CD4-positive, alpha-beta T cell treated with Interleukin-17A for 4 hours (primary cell): Measurements from ENCODE around the gene PLPP2.

Experiments
- DNase-seq: peaks from one replicate; pipeline ENCODE4 v3.0.0-alpha.2; 2020; ENCODE audit warnings: mixed read lengths

PLPP2 gene

DNA sequence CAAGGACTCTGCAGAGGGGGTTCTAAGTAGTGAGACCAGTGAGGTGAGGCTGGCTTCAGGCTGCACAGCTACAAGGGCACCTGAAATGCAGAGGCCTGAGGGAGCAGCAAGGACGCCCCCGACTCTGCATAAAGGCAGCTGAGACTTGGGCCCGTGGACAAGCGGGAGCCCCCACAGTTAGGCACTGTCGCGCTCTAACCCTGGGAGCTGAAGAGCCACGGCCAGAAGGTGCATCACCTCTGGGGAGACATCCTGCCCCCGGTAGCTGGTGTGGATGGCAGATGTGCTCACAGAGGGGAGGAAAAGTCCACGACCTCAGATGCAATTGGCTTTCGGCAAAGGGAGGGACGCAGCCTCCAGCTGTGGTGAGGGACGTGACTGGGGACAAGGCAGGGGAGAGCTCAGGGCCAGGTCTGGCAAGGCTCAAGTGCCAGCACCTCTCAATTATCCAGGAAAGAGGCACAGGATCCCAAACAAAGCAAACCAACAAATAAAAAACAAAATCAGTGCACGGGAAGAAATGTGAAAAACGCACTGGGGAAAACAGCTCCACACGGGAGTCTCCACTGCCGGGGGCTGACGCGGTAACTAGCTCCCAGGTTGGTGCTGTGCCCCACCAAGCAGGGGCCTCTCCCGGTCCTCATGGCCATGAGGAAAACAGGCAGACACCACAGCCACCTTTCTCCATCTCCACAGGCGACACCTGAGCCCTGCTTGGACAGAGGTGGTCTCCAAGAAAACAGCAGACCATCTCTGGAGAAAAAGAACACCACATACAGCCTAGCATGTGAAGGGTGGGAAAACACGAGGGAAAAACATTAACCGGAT, 23.0 kb upstream of the PLPP2 start:
- DNase-seq = no peak

DNA sequence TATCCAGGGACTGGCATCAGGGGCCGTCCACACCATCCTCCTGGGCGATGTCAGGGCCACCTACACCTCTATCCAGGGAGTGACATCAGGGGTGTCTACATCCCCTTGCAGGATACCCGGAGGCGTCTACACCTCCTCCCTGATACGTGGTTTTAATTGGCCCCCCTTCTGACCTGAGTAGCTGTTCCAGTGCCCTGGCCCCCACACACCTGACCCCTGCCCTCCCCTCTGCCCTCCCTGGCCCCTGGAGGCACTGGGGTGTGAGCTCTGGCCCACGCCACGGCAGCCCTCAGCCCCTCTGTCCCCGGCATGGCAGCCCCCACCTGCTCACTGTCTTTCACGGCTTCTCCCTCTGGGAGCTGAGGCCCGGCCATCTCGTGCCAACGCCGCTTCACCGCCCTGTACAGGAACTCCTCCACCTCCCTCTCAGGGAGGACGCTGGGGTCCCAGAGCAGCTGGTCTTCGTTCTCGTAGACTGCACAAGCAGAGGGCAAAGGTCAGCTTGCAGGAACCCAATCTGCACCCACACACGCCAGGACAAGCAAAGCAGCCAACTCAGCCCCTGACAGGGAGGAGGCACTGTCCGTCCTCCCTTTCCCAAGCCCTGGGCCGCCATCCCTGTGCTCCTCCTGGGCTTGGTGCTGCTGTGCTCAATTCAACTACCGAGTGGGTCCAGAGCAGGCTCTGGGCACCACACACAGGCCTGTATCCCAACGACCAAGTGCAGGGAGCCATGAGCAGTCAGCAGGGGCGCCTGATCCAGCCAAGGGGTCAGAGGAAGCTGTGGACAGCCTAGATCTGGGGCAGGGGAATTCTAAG, 22.2 kb upstream of the PLPP2 start:
- DNase-seq = no peak

DNA sequence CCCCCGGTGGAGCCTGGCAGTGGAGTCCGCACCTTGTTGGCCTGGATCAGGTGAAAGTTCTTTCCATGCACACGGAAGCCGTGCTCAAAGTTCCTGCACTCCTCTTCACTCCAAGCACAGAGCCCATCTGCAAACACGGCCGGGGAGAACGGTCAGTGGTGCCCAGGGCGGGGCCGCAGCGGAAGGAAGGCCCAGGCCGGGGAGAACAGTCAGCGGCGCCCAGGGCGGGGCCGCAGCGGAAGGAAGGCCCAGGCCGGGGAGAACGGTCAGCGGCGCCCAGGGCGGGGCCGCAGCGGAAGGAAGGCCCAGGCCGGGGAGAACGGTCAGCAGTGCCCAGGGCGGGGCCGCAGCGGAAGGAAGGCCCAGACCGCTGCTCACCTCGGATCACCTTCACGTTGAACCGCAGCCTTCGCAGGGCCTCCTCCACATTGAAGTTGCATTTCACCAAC, 20.6 kb upstream of the PLPP2 start:
- no peak for DNase-seq

DNA sequence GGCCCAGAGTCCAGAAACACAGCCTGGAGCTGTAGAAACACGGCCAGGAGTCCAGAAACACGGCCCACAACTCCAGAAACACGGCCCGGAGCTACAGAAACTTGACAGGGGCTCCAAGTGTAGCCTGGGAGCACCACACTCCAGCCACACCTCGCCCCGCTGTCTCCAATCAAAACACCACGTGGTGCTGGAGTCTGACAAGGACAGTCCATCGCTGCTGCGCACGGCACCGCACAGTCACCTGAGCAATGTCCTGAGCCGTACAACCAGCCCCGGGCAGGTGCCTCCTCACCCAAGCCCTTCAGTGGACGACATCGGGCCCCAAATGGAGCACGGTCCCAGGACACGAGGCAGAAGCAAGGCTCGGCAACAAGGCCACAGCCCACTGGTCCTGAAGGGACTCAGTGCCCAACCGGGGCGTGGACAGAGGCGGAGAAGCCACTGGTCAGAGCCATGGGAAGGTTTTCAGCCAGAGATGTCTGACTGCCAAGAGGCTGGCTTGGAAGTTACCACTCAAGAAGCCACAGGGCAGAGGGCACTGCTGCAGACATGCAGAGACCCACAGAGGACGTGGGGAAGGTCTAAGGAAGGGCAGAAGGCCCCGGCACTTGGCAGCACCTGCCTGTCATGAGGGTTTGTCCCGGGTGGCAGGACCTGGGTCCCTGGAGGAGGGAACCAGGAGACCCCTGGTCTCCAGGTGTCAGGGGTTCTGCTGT, 19.7 kb upstream of the PLPP2 start:
- no peak for DNase-seq

DNA sequence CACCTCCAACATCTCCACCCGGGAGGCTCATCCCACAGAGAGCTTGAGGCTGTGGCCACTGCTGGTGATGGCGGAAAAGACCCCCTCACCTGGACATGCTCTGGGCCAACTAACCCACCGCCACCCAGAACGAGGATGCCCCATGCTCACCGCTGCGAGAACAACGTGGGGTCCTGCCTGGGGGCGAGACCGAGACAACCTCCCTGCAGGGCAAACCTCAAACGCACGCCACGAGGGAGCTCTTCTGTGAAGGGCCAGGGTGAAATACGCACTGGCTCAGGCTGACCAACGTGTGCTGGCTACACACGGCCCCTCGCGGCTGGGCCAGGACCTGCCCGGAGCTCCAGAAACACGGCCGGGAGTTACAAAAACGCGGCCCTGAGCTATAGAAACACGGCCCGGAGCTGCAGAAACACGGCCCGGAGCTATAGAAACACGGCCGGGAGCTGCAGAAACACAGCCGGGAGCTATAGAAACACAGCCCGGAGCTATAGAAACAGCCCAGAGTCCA, 19.0 kb upstream of the PLPP2 start:
- no peak for DNase-seq

DNA sequence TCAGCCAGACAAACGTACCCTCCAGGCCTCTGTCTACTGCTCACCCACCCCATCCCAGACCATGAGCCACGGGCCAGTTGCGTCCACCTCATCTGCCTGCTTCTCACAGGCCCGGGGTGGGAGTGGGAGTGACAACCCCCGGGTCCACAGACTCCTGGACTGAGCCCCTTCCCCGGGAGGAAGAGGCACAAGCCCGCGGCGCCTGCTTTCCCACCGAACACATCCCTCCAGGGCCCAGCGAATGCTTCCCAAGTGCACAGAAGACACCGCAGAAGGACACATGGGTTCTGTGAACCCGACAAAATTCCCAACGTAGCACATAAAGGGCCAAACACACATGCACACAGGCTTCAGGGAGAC, 18.0 kb upstream of the PLPP2 start:
- DNase-seq = no peak

DNA sequence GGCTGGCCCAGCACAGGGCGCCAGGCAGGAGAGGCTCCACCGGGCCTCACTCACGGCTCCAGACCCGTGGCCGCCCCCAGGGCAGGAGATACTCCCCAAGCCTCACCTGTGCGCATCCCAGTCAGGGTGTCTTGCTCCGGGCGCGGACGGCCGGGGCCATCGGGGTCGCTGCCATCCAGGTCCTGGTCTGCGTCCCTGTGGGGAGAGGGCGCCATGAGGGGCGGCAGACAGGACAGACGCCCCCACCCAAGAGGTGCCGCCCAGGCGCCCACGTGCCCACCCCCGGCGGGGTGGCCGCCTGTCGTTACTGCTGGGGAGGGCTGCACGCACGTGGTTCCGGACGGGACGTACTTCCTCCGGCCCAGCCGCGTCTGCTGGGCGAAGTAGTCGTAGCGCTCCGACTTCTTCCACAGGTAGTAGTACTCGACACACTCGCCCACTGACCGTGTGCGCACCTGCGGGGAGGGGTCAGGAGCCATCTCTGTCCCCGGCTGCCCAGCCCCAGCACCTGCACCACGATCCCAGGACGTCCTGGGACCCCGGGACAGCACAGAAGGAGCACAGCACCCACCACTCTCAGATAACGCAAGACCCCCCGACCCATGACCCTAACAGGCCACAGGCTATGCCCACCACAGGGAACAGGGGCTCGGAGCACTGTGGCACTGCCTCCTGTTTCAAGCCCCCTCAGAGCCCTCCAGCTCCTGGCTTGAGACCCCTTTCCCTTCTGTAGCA, 17.4 kb upstream of the PLPP2 start:
- no peak for DNase-seq

DNA sequence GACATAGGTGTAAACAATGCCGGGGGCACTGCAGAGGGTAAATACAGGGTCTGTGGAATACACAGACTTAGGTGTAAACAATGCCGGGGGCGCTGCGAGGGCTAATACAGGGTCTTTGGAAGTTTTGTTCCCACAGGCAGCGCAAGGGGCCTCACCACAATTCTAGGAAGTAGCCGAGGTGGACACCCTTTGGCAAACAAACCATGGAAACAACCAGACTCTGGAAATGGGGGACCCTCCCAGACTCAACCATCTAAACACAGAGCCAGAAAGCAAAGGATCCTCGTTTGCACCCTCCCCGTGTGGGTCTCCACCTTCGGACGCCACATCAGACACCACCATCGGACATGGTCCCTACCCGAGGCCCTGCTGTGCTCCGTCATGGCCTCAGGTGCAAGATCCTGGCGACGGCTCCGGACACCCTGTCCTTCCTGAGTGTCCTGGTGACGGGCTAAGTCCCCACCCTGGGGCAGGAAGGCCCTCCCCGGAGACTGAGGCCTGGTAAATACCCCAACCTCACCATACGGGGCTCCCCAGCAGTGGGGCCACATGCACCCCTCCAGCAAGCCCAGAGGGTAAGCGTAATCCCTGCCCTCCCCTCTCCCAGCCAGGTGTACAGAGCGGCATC, 16.7 kb upstream of the PLPP2 start:
- no peak for DNase-seq

DNA sequence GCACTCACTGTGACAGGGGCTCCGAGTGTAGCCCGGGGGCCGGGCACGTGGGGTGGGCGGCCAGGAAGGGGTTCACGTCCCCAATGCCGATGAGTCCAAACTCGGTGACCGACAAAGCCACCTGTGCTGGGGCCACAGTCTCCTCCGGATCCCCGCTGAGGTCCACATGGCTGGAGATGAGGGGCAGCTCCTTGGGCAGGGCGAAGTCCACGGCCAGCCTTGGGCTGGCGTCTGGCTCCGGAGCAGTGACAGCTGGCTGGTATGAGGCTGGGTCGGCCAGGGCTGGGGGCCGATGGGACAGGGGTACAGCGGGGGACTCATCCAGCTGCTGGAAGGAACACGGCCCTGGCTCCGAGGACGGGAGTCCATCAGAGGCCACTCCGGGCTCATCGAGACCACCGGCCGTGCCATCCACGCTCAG, 15.9 kb upstream of the PLPP2 start:
- DNase-seq = no peak

DNA sequence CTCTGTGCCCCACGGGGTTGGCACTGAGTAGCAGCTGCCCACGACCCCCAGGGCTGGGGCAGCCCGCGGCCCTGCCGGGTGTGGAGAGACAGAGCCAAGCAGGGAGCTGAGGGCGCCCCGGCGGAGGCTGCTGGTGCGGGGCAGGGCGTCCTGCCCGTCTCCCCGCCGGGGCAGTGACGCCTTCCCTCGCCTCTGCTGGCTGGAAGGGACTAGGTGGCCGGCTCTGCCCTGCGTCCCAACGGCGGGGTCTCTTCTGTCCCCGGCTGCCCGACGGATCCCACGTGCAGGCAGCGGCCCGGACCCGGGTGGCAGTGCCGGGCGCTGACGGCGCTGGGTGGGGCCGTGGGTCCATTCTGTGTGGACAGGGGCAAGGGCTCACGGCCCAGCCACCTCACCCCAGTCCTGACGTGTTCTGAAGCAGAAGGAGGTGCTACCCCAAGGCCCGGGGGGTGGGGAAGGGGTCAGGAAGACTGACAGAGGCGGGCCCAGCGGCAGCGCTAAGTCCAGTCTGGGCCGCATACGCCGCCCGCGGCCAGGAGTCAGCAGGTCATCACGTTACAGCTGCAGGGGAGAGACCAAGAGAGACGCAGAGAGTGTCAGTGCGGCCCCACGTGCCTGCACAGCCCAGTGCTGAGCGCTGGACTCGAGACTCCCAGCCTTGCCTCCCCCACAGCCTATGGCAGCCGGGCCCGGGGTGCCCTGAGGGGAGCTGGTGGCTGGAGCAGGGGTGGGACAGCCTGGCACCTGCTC, 15.1 kb upstream of the PLPP2 start:
- no peak for DNase-seq

DNA sequence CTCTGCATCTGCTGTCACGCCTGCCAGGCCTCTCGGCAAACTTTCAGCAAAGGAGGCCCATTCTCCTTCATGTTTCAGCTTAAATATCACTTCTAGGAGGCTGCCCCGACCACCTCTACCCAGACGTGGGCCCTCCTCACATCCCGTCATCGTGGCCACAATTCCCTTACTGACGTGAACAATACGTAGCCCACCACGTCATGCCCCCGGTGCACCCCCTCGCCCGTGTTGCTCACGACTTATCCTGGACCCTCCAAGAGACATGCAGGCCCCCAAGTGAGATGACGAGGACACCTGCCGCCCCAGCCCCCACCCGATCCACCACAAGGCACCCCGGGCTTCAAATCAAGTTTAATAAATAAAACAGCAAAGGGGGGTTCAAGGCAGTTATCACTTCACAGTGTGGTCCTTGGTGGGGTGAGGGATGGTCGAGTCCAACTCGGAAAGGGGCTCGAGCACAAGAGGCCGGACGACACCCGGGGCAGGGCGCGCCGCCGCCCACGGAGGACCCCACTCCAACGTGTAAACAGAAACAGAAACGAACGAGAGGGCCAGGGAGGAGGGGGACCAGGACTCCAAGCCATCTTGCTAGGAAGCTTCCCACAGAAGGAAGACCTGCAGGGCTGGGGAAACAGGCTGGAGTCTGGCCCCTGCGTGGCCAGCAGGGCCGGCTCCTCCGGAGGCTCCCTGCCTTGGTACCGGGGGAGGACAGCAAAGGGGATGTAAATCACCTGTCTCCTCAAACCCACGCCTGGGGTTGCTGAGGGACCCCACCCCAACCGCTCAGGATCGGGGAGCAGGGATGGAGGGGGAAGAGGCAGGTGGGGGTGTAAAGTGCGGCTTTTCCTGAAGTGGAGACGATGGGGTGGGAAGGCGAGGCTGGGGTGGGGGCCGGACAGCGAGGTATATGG, 14.3 kb upstream of the PLPP2 start:
- DNase-seq = no peak

DNA sequence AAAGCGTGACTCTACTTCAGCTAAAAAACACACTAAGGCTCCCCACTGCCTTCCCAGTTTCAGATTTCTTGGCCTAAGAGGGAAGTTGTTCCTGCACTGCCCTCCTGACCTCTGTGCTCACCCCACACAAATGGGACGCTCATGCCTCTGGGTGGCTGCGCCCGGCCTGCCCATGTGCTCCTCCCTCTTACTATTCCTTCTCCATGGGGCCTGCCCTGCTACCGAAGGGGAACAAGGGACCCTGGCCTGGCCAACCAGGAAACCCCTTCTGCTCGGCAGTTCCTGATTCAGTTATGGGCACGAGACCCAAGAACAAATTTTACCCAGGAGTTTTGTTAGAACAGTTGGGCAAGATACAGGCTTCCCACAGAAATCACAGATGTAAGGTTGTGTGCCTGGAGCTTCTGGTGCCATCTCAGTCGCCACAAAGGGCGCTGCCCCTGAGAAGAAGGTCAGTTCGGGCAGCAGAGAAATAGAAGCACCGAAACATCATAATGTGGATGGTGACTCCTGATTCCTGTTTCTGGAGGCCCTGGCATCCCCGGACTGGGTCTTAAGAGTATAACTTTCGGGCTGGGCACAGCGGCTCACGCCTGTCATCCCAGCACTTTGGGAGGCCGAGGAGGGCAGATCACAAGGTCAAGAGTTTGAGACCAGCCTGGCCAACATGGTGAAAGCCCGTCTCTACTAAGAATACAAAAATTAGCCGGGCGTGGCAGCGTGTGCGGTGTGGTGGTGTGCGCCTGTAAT, 5.4 kb upstream of the PLPP2 start:
- no peak for DNase-seq

DNA sequence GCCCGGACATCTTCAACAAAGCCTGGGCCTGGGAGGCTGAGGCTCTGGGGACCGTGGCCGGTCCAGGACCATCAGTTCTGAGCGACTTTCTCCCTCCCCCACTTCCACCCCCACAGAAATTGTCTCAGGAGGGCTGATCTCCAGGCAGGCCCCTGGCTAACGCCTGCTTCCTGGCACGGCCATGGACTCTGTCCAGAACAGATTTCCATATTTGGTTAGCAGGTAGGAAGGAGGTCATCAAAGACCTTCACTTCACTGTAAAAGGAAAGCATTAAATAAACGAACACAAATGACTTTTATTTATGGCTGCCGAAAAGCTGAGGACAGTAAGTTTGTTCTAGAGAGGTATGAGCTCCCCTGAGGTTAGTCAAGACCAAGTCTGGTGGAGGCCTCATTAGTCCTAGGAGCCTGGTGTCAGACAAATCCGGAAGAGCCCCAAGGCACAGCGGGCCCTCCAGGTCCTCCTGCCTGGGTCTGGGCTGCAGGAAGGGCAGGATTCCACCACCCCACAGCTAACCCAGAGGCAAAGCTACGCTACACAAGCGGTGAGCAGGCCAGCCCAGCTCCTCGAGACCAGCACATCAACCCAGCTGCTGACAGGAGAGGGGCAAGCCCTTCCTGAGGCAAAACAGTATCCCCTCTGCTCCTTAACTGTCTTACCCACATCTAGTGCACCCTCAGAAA, 4.6 kb upstream of the PLPP2 start:
- DNase-seq = no peak

DNA sequence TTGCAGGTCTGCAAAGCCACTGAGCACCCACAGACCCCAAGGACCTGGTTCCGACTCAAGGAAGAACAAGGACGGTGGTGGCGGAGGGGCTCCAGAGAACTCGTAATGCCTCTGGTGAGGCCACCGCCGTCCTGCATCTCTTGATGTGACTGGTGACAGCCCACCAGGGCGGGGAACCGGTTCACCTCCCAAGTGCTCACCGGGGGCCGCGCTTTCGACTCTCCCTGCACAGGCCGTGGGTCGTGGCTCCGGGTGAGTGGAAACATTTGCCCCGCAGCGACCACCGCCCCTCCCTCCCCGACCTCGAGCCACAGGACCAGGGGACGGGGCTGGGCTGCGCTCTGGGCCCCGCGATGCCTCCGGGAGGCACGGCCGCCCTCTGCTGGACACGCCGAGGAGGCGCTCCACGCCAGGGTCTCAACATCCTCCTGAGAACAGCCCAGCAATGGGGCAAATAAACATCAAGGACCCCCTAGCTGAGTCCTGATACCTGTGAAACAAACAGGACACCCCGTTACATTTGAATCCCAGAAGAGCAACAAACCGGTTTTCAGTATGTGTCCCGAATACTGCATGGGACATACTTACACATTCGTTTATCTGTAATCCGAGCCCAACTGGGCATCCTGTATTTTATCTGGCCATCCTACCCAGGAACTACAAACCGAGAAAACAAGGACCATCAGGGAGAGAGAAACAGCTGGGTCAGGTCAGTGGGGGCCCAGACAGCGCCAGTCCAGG, 3.9 kb upstream of the PLPP2 start:
- DNase-seq = peak; percentile 55

DNA sequence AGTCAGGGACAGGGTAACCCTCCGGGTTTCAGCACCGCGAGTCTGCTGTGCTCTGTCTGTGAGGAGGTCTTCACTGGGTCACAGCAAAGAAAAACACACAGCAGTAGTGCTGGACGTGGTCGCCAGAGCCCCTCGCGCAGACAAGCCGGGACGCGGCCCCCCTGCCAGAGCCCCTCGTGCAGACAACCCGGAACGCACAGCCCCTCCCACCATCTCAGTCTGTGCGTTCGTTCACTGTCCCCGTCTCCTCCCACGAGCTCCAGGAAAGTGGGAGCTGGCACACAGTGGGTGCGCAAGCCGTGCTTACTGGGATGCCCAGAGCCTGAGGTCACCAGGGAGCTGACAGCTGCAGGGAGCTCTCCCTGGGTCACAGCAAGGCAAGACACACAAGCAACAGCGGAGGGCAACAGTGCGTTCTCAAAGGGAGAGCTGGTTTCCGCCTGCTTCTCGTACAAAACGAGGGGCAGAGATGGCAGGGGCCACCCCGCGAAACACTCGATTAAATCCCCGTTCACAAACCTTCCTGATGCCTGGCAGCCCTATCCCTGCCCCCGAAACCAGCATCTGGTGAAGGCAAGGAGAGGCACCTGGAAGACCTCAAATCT, 3.2 kb upstream of the PLPP2 start:
- DNase-seq = no peak

DNA sequence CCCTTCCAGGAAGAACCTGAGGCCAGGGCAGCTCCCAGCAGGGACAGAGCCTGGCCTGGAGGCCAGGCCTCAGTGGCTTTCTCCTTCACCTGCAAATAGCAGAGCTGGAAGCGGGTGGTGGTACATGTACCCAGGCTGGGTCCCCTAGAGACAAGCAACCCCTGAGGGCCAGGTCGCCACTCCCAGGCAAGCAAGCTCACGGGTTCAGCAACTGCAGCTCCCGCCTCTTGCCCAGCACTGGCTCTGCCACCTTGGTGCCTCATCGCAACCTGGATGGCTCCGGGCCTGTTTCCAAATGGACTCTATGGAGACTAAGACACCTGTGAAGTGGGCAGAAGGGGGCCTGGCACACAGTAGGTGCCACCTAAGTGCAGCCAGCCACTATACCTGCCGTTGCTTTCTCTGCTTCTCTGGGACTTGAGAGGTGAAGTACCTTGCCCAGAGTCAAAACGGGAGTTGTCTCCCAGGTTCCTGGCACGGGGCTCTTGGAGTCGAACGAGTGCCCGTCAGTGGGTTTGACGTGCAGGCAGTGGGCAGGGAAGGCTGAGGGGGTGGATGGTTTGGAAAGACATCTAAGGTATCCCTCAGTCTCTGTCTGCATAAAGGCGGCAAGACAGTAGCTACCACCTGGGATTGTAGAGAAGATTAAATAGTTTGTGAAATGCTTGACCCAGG, 2.4 kb upstream of the PLPP2 start:
- DNase-seq = no peak

DNA sequence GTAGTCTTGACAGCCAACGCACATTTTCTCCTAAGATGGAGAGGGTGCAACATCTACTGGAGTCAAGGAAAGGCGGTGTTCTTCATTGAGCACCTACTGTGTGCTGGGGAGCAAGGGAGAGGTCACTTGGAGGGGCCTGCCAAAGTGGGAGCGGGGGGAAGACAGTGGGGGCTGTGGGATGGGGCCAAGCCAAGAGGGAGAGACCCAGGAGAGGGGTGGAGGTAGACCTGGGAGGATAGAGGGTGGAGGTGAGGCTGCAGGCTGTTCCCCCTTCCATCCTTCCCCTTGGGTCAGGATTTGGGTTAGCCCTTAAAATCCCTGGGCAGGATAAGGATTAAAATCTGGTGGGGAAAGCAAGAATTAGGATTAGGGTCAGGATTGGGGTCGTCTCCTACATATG, 1.7 kb upstream of the PLPP2 start:
- no peak for DNase-seq
